Hepatocyte (in vitro differentiated cells): Measurements from ENCODE around the gene MAP2. TPM values are rescaled to one million over a fixed set of nuclear protein-coding genes. Genes with fewer than 3 reads are reported as not detected.

Experiments
- DNase-seq: peaks from one replicate; pipeline ENCODE4 v3.0.0-alpha.2; 2016; ENCODE audit warnings: low spot score
- H2AFZ ChIP-seq: fragments of 200-600 bp; sonication (generic); 2 replicates; pipeline ENCODE4 v1.6.0; 2016; ENCODE audit warnings: antibody characterized with exemption, mild to moderate bottlenecking
- H3K27ac ChIP-seq: fragments of 200-600 bp; sonication (generic); 2 replicates; pipeline ENCODE4 v1.5.1; 2016; ENCODE audit warnings: mild to moderate bottlenecking
- H3K27me3 ChIP-seq: fragments of 200-600 bp; sonication (generic); 2 replicates; pipeline ENCODE4 v1.6.1; 2016
- H3K36me3 ChIP-seq: fragments of 200-600 bp; sonication (generic); replicated peaks from 2 replicates; pipeline ENCODE4 v1.5.1; 2016; ENCODE audit warnings: low read depth; ENCODE audit not compliant: insufficient read depth
- H3K4me1 ChIP-seq: fragments of 200-600 bp; sonication (generic); 2 replicates; pipeline ENCODE4 v1.5.1; 2016; ENCODE audit warnings: mild to moderate bottlenecking, moderate library complexity; ENCODE audit not compliant: insufficient read depth
- H3K4me2 ChIP-seq: fragments of 200-600 bp; sonication (generic); 2 replicates; pipeline ENCODE4 v1.6.0; 2016
- H3K4me3 ChIP-seq: fragments of 200-600 bp; sonication (generic); 2 replicates; pipeline ENCODE4 v1.5.1; 2016; ENCODE audit warnings: mild to moderate bottlenecking
- H3K79me2 ChIP-seq: fragments of 200-600 bp; sonication (generic); 2 replicates; pipeline ENCODE4 v1.6.0; 2017; ENCODE audit warnings: mild to moderate bottlenecking
- H3K9me2 ChIP-seq: fragments of 200-600 bp; sonication (generic); replicated peaks from 2 replicates; pipeline ENCODE4 v1.6.0; 2017; ENCODE audit warnings: mild to moderate bottlenecking; ENCODE audit not compliant: insufficient read depth
- H3K9me3 ChIP-seq: fragments of 200-600 bp; sonication (generic); 2 replicates; pipeline ENCODE4 v1.5.1; 2016; ENCODE audit warnings: low read depth, mild to moderate bottlenecking
- H4K20me1 ChIP-seq: fragments of 200-600 bp; sonication (generic); 2 replicates; pipeline ENCODE4 v1.6.0; 2016; ENCODE audit warnings: mild to moderate bottlenecking; ENCODE audit not compliant: insufficient read depth, poor library complexity, severe bottlenecking
- EZH2 ChIP-seq: fragments of 200-600 bp; sonication (generic); IDR thresholded peaks from 2 replicates; pipeline ENCODE4 v1.6.1; 2016; ENCODE audit warnings: antibody characterized with exemption, mild to moderate bottlenecking, borderline replicate concordance
- EZH2phosphoT487 ChIP-seq: fragments of 200-600 bp; sonication (generic); IDR thresholded peaks from one replicate; pipeline ENCODE4 v1.6.1; 2018; ENCODE audit warnings: antibody characterized with exemption, mild to moderate bottlenecking, low read depth, moderate library complexity; ENCODE audit not compliant: unreplicated experiment, severe bottlenecking
- WGBS: methylation state at CpG from one replicate; pipeline ENCODE4 v1.1.6; 2016; ENCODE audit warnings: low lambda C conversion rate; ENCODE audit errors: missing lambda C conversion rate; 5-methylcytosine and 5-hydroxymethylcytosine counted together
- polyA plus RNA-seq: library from polyadenylated mRNA; unstranded; fragments of >200 nt; fragmentation: Nextera tagmentation; extraction: Ambion mirVana; gene quantifications from 2 replicates; pipeline ENCODE4 v1.2.1, GENCODE V29; 2016
- total RNA-seq: library from RNA; depleted of rRNA; stranded (reverse); fragments of >200 nt; gene quantifications from 2 replicates; pipeline ENCODE4 v1.2.3, GENCODE V29; 2014
- TF ChIP-seq, protein P1 (sequence below): fragments of 200-600 bp; sonication (generic); IDR thresholded peaks from 2 replicates; pipeline ENCODE4 v1.5.1; 2016; ENCODE audit warnings: antibody characterized with exemption, mild to moderate bottlenecking; ENCODE audit not compliant: poor library complexity

The MAP2 gene
- total and polyA plus RNA-seq, 2 experiments from 2014 or later: 4.6 to 5.8 TPM

- no peaks in the 10 kb centered on the region for H3K9me3 ChIP-seq
- no peak overlapping the region for H3K27ac ChIP-seq
- TF ChIP-seq, protein P1, sequence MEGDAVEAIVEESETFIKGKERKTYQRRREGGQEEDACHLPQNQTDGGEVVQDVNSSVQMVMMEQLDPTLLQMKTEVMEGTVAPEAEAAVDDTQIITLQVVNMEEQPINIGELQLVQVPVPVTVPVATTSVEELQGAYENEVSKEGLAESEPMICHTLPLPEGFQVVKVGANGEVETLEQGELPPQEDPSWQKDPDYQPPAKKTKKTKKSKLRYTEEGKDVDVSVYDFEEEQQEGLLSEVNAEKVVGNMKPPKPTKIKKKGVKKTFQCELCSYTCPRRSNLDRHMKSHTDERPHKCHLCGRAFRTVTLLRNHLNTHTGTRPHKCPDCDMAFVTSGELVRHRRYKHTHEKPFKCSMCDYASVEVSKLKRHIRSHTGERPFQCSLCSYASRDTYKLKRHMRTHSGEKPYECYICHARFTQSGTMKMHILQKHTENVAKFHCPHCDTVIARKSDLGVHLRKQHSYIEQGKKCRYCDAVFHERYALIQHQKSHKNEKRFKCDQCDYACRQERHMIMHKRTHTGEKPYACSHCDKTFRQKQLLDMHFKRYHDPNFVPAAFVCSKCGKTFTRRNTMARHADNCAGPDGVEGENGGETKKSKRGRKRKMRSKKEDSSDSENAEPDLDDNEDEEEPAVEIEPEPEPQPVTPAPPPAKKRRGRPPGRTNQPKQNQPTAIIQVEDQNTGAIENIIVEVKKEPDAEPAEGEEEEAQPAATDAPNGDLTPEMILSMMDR: no peak
- TF ChIP-seq EZH2phosphoT487 (no peak), EZH2 (no peak)
- no peaks in the 10 kb centered on the region for H3K9me2 ChIP-seq
- H3K4me2 ChIP-seq: no peak overlapping the region
- DNase-seq: no peak
- 79% methylated on average over 2 of the region's 2 CpGs for WGBS
- H3K36me3 ChIP-seq: no peaks in the 10 kb centered on the region
- H3K4me1 ChIP-seq: no peaks in the 10 kb centered on the region
- H3K79me2 ChIP-seq: no peaks in the 10 kb centered on the region
- no peak overlapping the region for H3K4me3 ChIP-seq
- H2AFZ ChIP-seq: no peak overlapping the region
- no peaks in the 10 kb centered on the region for H3K27me3 ChIP-seq
- no peaks in the 10 kb centered on the region for H4K20me1 ChIP-seq
These were observed 303.2 kb downstream of the MAP2 start for GRCh38 chr2:209727077-209727476.

DNA sequence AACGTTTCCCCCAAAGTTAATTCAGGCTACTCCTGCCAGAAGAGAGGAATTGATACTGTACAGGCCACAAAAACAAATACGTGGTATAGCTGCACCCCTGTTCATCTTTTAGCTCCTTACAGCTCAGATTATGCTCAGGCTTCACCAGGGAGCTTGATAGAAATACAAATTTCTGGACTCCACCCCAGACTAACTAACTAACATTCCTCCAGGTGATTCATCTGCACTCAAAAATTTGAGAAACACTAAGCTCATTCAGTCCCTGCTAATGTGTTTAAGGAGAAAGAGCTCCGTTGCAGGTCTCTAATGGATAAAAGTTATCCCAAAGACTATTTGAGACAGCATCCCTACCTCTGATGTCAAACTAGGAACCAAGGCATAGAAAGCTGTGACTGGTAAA lies 311.0 kb downstream of the MAP2 start:
- no peaks in the 10 kb centered on the region for H3K9me2 ChIP-seq
- no peak overlapping the region for H2AFZ ChIP-seq
- no peak overlapping the region for H3K27ac ChIP-seq
- no peaks in the 10 kb centered on the region for H3K36me3 ChIP-seq
- H3K27me3 ChIP-seq: no peaks in the 10 kb centered on the region
- DNase-seq: no peak
- H3K4me2 ChIP-seq: no peak overlapping the region
- no peaks in the 10 kb centered on the region for H4K20me1 ChIP-seq
- H3K79me2 ChIP-seq: no peaks in the 10 kb centered on the region
- TF ChIP-seq EZH2 (no peak), EZH2phosphoT487 (no peak)
- TF ChIP-seq, protein P1: no peak
- no peaks in the 10 kb centered on the region for H3K9me3 ChIP-seq
- no peaks in the 10 kb centered on the region for H3K4me1 ChIP-seq
- 90% methylated on average over 3 of the region's 3 CpGs for WGBS
- no peak overlapping the region for H3K4me3 ChIP-seq

GRCh38 chr2:209741953-209742352 lies 318.1 kb downstream of the MAP2 start:
- H3K9me3 ChIP-seq: no peaks in the 10 kb centered on the region
- TF ChIP-seq, protein P1: no peak
- TF ChIP-seq EZH2: no peak
- no peak for TF ChIP-seq EZH2phosphoT487
- DNase-seq: no peak
- WGBS: 65% methylated on average over 1 of the region's 1 CpG
- no peak overlapping the region for H3K4me2 ChIP-seq
- no peak overlapping the region for H3K4me3 ChIP-seq
- H3K27ac ChIP-seq: no peak overlapping the region
- no peaks in the 10 kb centered on the region for H3K27me3 ChIP-seq
- no peaks in the 10 kb centered on the region for H4K20me1 ChIP-seq
- H2AFZ ChIP-seq: no peak overlapping the region
- H3K9me2 ChIP-seq: no peaks in the 10 kb centered on the region
- no peaks in the 10 kb centered on the region for H3K4me1 ChIP-seq
- no peaks in the 10 kb centered on the region for H3K79me2 ChIP-seq
- no peaks in the 10 kb centered on the region for H3K36me3 ChIP-seq

- no peak overlapping the region for H3K27ac ChIP-seq
- H4K20me1 ChIP-seq: no peaks in the 10 kb centered on the region
These were observed 329.2 kb downstream of the MAP2 start for GRCh38 chr2:209753020-209753419.

More at GRCh38 chr2:209753020-209753419, 329.2 kb downstream of the MAP2 start:
- H3K9me2 ChIP-seq: no peaks in the 10 kb centered on the region
- H2AFZ ChIP-seq: no peak overlapping the region
- no peaks in the 10 kb centered on the region for H3K4me1 ChIP-seq
- no peaks in the 10 kb centered on the region for H3K36me3 ChIP-seq
- DNase-seq: no peak
- no peaks in the 10 kb centered on the region for H3K27me3 ChIP-seq
- no peak overlapping the region for H3K4me2 ChIP-seq
- no peaks in the 10 kb centered on the region for H3K79me2 ChIP-seq
- no peaks in the 10 kb centered on the region for H3K9me3 ChIP-seq
- 54% methylated on average over 3 of the region's 3 CpGs for WGBS
- no peak for TF ChIP-seq EZH2
- TF ChIP-seq, protein P1: no peak
- TF ChIP-seq EZH2phosphoT487: no peak
- no peak overlapping the region for H3K4me3 ChIP-seq
